Stromal cell of bone marrow (primary cell): Measurements from ENCODE around the gene SNAP47.

Experiments
- DNase-seq: peaks from one replicate; pipeline ENCODE4 v3.0.0-alpha.2; 2012; ENCODE audit warnings: low read depth

The SNAP47 gene

DNA sequence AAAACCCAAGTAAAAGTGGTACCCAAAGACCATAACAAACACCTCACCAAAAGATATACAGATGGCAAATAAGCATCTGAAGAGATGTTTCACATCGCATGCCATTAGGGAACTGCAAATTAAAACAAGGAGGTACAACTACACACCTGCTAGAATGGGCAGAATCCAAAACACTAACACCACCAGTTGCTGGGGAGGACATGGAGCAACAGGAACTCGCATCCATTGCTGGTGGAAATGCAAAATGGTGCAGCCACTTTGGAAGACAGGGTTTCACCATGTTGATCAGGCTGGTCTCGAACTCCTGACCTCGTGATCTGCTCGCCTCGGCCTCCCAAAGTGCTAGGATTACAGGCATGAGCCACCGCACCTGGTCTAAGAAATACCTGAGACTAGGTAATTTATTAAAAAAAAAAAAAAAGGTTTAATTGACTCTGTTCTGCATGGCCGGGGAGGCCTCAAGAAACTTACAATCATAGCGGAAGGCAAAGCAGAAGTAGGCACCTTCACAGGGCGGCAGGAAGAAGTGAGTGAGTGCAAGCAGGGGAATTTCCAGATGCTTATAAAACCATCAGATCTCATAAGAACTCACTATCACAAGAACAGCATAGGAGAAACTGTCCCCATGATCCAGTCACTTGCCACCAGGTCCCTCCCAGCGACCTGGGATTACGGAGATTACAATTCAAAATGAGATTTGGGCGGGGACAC is 50.0 kb downstream of the SNAP47 start:
- no peak for DNase-seq

DNA sequence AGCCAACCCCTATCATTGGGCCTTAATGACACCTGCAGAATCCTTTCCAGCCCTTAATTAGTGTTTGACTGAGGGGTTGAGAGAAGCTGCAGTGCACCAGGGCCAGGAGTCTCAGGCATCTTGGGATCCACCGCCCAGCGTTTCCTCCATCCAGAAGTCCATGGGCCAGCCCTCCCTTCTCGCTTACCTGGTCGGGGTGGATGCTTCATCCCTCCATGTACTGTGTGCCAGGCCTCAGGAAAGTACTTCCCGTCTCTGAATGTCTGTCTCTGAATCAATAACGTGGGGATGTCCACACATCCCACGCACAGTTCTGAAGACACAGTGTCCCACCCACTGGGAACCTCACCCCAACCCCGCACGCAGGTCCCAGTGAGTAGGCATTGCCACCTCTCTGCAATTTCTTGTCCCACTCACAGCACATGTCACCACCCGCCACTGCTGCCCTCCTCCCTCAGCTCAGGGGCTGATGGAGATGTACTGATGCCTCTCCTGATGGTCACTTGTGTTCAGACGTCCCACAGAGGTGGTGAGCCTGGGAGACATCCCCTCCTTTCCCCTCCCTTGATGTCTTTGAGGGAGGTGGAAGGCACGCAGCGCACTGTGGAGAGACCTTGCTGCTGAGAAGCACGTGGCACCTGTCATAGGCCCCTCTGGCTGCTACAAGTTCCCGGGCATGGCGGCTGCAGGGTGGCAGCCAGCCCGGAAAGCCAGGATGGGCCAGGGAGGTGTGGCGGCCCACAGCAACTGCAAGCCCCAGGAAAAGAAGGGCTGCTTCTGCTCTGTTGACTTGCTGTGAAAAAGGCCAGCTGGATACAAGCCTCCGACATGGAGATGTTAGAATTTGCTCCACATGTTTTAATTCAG is 50.8 kb downstream of the SNAP47 start:
- no peak for DNase-seq

DNA sequence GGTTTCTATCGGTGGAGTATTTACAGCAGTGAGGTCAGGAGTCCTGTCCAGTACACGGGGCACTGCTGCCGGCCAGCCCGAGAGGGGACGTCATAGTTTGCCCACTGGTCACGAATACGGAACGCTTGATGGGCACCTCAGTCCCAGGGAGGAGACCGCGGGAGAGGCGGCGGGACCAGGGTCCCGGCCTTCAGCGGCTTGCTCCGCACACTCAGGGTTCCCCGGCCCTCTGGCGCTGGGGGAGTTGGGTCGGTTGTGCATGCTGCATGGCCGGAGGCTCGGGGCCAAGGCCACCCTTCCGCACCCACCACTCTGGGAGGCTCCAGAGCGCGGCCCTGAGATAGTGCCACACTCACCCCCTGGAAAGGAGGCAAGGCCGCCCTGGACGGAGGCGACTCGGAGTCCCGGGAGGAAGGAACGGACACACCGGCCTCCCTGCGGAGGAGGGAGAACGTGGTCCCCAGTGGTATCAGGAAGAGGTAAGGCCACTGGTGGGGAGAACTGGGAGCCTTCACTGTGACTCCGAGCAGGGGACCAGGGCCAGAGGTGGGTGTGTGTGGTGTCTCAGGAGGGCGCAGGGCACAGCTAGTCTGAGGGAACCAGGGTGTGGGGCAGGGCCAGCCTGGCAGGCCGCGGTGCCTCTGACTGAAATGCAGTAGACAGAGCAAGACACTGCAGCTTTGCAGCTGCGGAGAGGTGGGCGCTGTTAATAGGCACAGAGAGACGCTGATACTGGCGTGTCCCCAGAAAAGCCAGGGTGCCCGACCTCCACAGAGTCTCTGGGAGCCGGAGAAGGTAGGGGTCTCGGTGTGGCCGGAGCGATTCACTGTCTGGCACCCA is 51.7 kb downstream of the SNAP47 start:
- DNase-seq = no peak

DNA sequence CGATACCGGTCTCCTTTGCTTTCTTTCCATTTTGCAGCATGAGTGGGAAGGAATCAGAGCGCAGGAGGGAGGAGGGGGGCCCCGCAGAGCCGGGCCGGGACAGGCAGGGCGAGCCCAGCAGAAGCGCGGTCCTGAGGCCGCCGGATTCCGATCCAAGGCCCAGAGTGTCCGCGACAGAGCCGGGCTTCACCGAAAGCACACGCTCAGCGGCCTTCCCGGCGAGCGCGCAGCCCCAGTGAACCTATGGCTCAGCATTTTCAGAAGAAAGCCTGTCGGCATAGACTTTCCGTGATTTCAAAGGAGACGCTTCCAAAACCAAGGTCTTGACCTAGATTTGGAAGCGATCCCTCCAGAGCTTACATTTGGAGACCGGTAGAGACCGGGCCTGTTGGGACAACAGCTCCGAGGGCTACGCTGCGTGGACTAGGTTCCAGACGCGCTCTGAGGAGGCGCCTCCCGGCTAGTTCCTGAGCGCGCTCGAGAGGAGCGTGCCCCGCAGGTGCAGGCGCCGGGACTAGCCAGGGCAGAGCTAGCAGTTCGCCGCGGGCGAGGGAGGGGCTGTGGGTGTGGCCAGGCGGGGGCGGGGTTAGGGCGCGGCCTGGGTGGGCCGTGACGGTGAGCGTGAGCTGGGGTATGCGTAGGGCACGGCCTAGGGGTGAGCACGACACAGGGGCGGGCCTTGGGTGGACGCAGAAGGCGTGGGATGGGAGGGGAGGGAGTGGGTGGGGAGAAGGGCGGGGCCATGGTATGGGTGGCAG is 52.5 kb downstream of the SNAP47 start:
- DNase-seq = peak; percentile 57

DNA sequence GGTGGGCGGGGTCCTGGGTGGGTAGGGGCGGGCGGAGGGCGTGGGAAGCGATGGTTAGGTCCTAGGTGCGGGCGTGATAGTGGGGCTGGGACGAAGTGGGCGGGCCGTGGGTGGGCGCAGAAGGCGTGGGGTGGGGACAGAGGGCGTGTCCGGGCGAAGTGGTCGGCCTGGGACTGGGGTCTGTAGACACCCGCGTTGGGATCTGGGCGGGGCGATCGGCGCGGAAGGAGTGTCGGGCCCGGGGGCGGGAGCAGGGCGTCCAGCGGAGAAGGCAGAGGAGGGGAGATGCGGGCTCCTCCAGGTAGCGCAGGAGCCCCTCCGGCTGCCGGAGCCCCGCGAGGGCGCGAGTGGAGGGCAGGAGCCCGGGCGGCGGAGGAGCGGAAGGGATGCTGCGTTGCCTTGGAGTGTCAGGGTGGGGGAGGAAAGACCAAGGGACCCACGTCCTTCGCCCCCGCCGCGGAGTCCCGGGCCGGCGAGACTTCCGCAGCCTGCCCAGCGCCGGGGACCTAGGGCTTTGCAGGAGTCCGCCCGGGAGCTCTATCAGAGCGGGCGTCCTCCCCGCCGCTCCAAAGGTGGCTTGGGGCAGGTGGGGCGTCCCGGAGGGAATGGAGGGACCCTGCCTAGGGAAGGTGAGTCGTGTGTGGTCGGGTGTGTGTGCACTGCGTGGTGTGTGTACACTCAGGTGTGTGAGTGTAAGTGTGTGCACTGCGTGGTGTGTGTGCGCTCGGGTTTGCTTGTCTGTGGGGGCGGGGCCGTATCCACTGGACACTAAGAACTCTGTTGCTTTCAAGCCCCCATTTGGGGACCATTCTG is 53.2 kb downstream of the SNAP47 start:
- DNase-seq = no peak

DNA sequence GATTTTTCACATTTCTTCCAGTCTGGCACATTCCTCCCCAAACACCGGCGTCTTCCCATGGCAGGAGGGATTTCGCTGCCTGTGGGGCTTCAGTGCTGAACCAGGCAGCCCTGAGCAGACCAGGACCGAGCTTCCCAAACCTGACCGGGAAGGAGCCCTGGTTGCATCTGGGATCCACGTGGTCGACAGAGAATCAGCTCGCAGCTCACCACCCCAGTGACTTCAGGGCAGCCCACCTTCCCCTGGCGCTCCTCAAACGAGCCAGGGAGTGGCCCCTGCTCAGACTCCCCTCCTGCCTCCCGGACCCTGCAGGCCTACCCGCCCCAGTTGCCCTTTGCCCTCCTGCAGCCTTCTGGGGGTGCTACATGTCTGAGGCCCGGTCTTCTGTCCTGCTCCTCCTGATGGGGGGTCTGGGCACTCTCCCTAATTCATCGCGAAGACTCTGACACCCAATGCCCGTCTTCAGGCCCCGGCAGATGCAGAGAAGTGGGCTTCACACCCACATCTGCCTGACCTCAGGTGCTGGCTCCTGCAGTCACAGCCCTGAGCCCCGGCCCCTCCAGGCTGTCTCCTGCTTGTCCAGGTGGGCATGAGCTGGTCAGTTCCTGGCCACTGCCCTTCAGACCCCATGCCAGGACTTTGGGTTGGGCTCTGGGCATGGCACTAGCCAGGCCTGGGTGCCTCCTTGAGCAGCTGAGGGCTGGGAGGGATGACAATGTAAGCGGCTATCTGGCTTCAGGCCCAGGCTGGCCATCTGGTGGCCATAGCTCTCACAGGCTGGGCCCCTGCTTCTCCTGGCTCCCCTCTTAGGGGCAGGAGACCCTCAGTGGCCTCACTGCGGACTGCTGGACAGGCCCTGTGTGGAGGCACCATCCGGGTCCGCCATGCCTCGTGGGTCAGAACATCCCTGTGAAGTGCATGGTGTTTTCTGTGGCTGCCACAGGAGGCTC is 54.1 kb downstream of the SNAP47 start:
- DNase-seq = no peak

DNA sequence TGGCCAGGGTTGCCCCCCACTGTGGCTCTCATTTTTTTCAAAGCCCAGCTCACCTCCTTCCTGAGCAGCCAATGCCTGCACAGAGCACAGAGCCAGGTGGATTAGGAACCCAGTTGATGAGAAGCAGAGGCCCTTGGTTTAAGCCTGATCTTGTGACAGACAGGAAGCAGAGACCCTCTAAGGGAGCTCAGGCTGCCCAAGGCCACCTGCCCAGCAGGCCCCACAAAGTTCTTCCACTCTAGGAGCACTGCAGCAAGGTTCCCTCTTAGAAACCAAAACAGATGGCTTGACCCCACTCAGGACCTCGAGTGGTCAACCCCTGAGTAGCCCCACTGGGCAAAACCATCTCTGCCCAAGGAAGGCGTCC is 54.8 kb downstream of the SNAP47 start:
- DNase-seq = no peak

DNA sequence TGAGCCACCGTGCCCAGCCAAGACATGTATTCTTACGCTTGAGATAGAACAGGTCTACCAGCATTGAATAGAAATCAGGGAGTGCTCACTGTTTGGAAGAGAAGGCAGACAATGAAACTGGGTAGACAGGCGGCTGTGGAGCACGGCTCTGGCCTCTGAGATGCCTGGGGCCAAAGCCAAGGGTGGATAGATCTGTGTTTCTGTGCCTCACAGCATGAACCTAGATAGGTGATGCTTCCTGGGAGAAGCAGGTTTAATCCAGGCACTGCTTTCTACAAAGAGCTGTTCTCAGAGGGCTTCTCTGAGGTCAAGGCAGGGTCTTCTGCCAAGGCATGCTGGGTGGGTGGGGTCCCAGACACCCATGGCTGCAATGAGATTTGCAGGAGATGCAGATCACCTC is 55.6 kb downstream of the SNAP47 start:
- no peak for DNase-seq

DNA sequence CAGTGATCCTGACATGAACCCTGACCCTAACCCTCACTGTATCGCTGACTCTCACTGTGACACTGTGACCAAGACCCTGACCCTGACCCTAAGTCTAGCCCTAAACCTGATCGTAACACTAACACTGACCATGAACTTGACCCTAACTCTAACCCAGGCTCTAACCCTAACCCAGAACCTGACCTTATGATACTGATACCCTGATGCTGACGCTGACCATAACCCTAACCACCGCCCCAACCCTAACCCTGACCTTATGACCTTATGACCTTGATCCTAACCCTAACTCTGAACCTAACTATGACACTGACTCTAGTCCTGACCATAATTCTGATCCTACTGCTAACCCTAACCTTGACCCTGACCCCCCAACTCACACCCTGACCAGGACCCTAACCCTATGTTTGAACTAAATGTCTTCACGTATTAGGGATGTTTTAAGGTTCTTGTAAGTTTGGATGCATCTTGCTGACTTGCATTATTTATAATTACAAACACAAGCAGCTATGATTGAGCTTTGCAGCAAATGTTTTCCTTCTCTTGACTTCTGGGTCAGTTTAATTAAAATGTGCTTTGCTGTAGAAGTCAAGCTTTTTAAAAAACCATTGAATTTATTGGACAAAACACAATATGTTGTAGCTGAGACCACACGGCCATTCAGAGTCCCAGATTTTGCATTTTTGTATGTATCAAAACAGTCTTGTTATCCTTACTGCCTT is 56.3 kb downstream of the SNAP47 start:
- DNase-seq = no peak

DNA sequence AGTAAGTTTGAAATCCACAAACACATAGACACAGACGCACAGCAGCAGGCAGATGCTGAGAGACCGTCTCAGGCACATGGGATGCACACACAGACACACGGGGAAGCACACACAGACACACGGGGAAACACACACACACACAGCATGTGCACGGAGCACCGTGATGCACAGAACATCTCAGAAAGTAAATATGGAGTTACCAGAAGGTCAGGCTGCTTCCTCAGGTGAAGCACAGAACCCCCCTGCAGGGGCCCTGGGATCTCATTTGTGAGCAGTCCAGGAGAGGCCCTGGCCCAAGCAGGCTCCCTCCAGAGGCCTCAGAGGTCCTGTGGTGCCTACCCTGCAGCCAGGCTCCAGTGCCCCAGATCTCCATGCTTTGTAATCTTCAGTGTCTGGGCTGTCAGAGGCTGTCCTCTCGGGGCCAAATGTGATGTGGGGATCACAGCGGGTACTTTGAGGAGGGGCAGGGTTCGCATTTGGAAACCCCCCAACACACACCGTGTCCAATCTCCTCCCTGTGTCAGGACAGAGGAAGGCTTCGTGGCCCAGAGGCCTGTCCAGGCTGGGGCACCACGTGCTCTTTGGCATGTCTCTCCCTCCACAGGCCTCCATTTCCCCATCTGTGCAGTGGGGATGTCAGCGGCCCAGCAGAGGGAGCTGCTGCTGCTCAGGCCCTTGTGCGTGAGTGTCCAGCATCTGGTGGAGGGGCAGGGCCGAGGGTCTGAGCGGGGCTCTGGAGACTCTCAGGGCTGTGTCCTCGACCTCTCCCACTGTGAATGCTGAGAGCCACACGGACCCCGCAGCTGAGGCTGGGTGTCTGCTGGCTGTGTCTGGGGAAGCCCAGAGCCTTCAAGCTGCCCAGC is 57.2 kb downstream of the SNAP47 start:
- no peak for DNase-seq

DNA sequence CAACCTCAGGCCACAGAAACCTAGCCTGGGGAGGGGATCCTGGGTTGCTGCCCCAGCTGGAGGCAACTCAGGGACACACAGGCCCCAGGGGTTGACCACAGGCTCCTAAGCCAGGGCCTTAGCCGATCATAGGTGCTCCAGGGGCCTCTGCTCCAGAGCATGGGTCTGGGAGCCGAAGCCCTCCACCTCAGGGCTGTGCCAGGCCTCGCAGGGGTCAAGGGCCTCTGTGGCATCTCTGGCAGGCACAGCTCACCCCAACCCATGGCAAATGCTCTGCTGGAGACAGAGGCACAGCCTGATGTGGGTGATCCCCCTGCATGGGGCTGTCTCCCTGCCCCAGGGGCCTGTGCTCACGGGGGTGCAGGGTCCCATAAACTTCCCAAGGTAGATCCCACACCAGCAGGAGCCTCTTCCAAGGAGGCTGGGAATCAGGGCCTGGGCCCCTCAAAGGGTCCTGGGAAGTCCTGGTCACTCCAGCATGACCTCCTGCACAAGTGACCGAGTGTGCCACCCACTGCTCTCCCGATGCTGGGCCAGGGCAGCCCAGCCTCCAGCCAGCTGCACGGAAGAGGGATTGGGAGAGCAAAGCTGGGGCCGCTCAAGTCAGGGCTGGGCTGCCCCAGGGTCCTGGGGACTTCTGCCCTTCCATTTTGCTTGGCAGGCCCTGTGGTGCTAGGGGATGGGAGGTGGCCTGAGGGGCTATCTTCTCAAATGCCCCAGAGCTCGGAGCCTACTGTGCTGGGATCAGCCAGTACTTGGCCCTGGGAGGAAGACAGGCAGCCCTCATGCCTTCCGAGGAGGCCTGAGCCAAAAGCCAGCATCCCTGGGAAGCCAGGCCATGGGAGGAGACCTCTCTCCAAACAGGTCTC is 58.1 kb downstream of the SNAP47 start:
- DNase-seq = no peak

DNA sequence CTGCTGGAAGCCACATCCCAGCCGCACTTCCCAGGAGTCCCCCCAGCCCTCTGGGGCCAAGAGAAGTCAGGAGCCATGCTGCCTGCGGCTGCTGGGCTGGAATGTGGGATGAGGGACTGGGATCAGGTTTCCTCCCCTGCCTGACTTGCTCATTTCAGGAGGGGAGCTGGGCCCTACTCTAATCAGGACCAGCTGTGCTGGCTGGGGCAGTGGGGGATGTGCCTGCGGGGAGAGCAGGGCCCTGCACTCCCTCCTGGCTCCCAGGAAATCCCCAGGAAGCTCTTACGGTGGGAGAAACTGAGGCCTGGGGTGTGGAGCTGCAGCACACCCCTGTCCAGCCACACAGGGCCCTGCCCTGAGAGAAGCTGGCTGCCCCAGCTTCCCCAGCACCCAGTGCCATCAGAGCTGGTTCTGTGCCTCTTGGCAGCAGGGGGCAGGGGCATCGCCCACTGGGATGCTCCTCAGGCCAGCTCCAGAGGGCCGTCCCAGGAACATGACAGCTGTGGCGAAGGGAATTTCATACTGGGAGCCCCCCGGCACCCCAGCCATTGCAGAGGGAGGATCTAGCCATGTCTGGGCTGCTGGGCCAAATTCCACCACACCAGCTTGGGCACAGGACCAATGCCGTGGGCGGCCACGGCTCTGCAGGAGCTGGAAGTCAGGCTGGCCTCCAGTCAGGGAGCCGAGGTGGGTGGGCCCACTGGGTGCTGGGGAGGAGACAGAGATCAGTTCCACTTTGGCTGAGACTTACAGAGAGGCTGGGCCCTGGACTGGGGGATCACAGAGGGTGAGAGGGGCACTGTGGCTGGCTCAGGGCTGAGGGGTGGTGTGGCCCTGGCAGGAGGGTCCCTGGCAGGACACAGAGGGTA is 58.9 kb downstream of the SNAP47 start:
- DNase-seq = peak; percentile 77

DNA sequence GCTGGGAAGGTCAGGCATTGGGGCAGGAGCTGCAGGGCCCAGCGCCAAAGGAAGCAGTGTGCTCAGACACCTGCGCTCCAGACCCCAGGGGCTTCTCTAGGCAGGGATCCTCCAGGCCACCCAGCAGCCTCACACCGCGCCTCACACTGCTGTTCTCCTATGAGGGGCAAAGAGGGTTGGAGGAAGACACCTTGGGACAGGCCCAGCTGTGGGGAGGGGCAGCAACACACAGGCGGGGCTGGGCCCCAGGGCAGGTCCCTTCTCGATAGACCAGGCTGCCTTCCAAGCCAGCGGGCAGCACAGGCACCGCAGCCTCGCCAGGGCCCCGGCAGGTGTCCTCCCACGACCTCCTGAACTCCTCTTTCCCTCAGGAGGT is 59.6 kb downstream of the SNAP47 start:
- no peak for DNase-seq

DNA sequence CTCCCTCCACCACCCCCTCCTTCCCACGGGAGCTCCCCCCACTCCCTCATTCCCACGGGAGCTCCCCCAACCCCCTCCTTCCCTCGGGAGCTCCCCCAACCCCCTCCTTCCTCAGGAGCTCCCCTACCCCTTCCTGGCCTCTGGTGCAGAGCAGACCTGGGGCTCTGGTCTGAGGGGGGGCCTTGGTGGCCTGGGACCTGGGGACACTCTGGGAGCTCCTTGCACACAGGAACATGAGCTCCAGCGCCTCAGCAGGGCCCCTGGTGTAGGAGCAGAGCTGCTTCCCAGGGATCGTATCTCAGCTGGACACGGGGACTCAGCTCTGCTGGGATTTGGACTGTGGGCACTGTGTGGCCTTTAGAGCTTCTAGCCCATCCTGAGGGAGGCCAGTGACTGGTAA is 60.5 kb downstream of the SNAP47 start:
- DNase-seq = no peak

DNA sequence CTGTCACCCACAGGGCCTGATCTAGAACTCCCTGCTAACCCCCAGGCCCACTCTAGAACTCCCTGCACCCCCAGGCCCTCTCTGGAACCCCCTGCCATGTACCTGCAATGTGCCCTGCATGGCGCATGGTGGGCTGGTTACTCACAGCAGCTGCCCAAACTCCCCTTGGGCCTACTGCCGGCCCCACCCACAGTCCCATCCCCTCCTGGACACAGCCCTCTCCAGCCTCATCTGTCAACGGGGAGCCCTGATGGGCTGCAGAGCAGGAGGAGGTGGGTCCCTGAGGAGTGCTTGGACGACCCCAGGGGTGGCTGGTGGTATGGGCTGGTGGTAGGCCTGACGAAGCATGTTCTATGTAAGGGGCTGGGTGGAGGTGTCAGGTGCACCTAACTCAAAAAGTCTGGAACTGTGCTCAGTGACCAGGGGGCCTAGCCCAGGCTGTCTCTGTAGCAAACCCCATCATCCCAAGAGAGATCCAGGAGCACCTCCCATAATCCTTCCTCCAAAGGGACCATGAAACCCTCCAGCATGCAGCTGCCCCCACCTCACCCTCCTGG is 61.2 kb downstream of the SNAP47 start:
- DNase-seq = no peak

DNA sequence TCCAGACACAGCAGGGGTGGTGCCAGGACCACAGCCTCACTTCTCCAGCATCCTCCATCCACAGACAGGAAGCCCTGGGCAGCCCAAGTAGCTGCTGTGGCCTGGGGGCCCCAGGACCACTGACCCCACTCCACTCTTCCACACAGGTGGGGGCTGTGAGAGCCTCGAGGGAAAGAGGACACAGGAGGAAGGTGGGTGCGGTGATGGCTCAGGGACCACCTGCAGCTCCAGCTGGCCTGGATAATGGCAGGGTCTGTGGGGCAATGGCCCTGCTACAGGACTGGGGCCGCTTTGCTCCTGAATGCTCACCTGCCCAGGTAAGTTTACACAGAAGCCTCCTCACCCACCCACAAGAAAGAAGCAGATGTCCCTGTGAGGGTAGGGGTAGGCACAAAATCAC is 61.9 kb downstream of the SNAP47 start:
- no peak for DNase-seq
